Aorta (tissue), 5 donors: Measurements from ENCODE around the gene GLG1. TPM values are rescaled to one million over a fixed set of nuclear protein-coding genes. Genes with fewer than 3 reads are reported as not detected.

ENCODE experiments used
- ATAC-seq: fragments of 200-7000 bp; cut with Tn5 transposase; one replicate; pipeline ENCODE4 v1.9.1; 2022; ENCODE audit warnings: moderate library complexity; ENCODE audit not compliant: low FRiP score
- DNase-seq, 2 donors: peaks; one replicate each; pipeline ENCODE4 v3.0.0-alpha.2; 2020
- H3K27ac ChIP-seq, 2 donors: one replicate each; pipeline ENCODE4 v1.5.1; 2013; ENCODE audit warnings: low read length in 2 of 2, mild to moderate bottlenecking in 2 of 2, moderate library complexity in 2 of 2, control low read depth in 1 of 2, inconsistent platforms in 1 of 2, low read depth in 1 of 2
- H3K27me3 ChIP-seq, 2 donors: one replicate each; pipeline ENCODE4 v1.6.1; 2013; ENCODE audit warnings: control low read depth in 1 of 2, low read length in 1 of 2, mild to moderate bottlenecking in 1 of 2, moderate library complexity in 1 of 2; ENCODE audit not compliant: insufficient read depth in 2 of 2, control insufficient read depth in 1 of 2
- H3K36me3 ChIP-seq, 2 donors: one replicate each; pipeline ENCODE4 v1.6.1; 2013; ENCODE audit warnings: control low read depth in 1 of 2, low read length in 1 of 2, mild to moderate bottlenecking in 1 of 2; ENCODE audit not compliant: insufficient read depth in 2 of 2, control insufficient read depth in 1 of 2
- H3K4me1 ChIP-seq, 2 donors: one replicate each; pipeline ENCODE4 v1.6.1; 2013; ENCODE audit warnings: low read length in 2 of 2, control low read depth in 1 of 2, mild to moderate bottlenecking in 1 of 2, moderate library complexity in 1 of 2; ENCODE audit not compliant: insufficient read depth in 2 of 2, control insufficient read depth in 1 of 2
- H3K4me3 ChIP-seq, 2 donors: one replicate each; pipeline ENCODE4 v1.5.1; 2013; ENCODE audit warnings: low read length in 2 of 2, control low read depth in 1 of 2, mild to moderate bottlenecking in 1 of 2
- H3K9me3 ChIP-seq: one replicate; pipeline ENCODE4 v1.6.1; 2013; ENCODE audit warnings: mild to moderate bottlenecking, low read length; ENCODE audit not compliant: control insufficient read depth
- WGBS, 2 donors: extraction: QIAGEN DNeasy Blood & Tissue Kit; methylation state at CpG; one replicate each; pipeline ENCODE4 v1.1.7; 2013; 5-methylcytosine and 5-hydroxymethylcytosine counted together
- intact Hi-C, 2 donors: fragments of 100-400 bp; cut with DNase I; formaldehyde crosslinking; loops; one replicate each; pipeline versions ENCODE4 v1.14.2 to v1.15.0; 2022
- polyA plus RNA-seq, 2 donors: library from polyadenylated mRNA; stranded (reverse); fragments of 200-250 nt; gene quantifications; one replicate each; pipeline ENCODE4 v1.2.3, GENCODE V29; 2013
- total RNA-seq, 2 donors: library from RNA; stranded (reverse); fragmentation: NEBNext Ultra II Directional; extraction: Animal tissue kit (Norgen Biotek cat#: 25700); gene quantifications; one replicate each; pipeline ENCODE4 v1.2.1, GENCODE V29; 2021
- donor health status: healthy with polysubstance abuse.
- donor health status: Bipolar disorder and iron deficiency.
- donor health status: DM: no; HTN: no; CAD: no.
- donor health status: DM: no; HTN: no; CAD: no.
- donor health status: DM: yes; HTN: yes; CAD: no.

Gene GLG1
- total and polyA plus RNA-seq, 4 donors: 26.2 to 173 (median 114) TPM

DNA sequence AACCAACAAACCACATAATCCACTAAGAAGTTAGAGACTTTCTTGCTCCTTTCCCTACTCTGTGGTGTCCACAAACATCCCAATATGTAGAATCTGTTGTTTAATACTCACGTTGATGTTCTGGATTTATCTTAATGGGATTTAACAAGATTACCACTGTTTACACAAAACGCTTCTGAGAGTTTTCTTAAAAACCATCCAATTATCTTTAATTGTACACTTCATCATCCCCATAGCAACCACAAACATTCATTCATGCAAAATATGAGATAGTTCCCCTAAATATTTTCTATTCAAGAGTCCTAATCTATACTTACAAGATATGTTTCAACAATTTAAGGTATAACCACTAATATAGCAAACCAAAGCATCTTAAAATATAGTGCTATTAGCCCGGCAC lies 109.2 kb downstream of the GLG1 start:
- intact Hi-C loops: no loop called here
- peaks cover 0 to 3% of the 10 kb centered on the region in 2 donors for H3K36me3 ChIP-seq
- H3K4me1 ChIP-seq: no peaks in the 10 kb centered on the region
- no peak overlapping the region for H3K27ac ChIP-seq
- no peak for ATAC-seq
- WGBS, 2 donors: 90 to 95% methylated on average over 3 of the region's 3 CpGs
- no peaks in the 10 kb centered on the region for H3K9me3 ChIP-seq
- H3K27me3 ChIP-seq: no peaks in the 10 kb centered on the region
- no peak overlapping the region for H3K4me3 ChIP-seq
- no peak for DNase-seq

DNA sequence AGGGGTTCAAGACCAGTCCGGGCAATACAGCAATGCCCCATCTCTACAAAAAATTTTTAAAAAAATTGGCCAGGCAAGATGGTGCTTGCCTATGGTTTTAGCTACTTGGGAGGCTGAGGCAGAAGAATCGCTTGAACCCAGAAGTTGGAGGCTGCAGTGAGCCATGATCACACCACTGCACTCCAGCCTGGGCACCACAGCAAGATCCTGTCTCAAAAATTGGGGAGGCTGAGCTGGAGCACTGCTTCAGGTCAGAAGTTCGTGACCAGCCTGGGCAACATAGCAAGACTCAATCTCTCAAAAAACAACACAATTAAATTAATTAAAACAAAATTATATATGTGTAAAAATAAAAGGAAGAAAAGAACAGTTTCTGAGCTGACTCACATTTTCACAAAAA lies 110.9 kb downstream of the GLG1 start:
- no peaks in the 10 kb centered on the region for H3K27me3 ChIP-seq
- H3K9me3 ChIP-seq: no peaks in the 10 kb centered on the region
- no peak for ATAC-seq
- no peak overlapping the region for H3K27ac ChIP-seq
- H3K36me3 ChIP-seq: peaks cover 0 to 3% of the 10 kb centered on the region in 2 donors
- no peaks in the 10 kb centered on the region for H3K4me1 ChIP-seq
- H3K4me3 ChIP-seq: no peak overlapping the region
- no peak for DNase-seq
- 96 to 97% methylated on average over 3 of the region's 3 CpGs for WGBS, 2 donors
- intact Hi-C loops: no loop called here

DNA sequence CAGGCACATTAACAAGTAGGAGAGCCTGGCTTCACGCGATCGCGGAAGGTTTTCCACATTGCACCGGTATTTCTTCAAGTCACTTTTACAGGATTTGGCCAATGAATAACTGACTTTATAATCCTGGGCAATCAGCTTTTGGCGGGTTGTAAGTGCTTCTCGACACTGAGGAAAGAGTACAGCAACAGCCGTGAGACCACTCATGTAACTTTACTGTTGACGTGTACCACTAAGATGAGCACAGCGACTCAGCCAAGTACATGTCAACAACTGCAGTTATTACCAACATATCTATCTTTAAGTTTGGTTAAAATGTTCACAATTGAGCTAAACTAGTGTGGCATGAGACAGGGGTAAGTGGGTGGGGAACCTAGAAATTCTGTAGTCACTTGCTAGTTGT lies 113.9 kb downstream of the GLG1 start:
- intact Hi-C loops: no loop called here
- 96 to 97% methylated on average over 10 of the region's 10 CpGs for WGBS, 2 donors
- Histone ChIP-seq H3K4me1 (no peaks in the 10 kb centered on the region), H3K9me3 (no peaks in the 10 kb centered on the region), H3K27me3 (no peaks in the 10 kb centered on the region), H3K4me3 (no peak overlapping the region), H3K27ac (no peak overlapping the region), H3K36me3 (peaks cover 3 to 4% of the 10 kb centered on the region in 2 donors)
- ATAC-seq (no peak), DNase-seq (no peak)

DNA sequence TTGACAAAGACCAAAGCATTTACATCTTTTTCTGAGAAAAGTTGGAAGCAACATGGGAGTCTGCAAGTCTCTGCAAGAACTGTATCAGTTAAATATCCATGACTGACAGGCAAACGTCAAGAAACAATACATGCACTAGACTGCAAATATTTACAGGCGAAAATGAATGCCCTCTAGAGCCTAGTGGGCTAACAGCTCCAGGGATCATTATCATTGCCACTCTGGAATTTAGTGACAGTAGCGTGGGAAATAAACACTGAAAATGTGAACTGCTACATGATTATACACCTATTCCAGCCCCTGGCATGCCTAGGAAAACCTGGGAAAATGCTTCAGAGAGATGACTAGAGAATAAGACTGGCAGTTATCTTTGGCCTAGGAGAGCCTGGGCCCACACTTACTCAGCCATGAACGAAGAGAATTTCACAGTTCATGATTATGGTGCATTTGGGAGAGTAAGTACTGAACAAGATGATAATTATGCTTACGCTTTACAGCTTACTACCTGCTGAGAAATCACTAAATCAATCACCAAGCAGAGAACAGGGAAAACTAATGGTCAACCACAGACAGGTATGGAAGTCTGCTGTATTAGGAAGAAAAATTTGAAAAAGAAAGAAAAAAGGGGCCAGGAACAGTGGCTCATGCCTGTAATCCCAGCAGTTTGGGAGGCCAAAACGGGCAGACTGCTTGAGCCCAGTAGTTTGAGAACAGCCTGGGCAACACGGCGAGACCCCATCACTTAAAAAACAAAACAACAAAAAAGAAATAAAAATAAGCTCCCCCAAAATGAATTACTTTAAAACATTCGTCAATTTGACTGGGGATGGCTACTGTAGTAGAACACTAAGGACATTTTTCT lies 119.0 kb downstream of the GLG1 start:
- 87 to 90% methylated on average over 9 of the region's 9 CpGs for WGBS, 2 donors

DNA sequence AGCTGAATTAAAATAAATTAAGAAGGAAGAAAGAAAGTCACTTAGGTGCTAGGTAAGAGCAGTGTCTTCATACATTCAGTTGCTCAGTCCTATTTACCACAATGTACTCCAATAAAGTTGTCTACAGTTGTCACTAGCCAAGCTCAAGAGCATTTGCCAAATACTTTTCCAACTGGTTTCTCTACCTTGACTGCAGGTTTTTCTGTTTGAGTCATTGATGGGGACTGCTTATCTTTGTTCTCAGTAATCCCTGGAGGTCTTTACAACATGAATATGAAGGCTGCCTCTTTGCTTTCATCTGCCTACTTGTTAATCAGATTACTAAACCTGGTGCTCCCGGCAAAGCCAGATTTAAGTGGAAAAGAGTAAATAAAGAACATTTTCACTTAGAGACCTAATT lies 121.0 kb downstream of the GLG1 start:
- H3K9me3 ChIP-seq: no peaks in the 10 kb centered on the region
- no peak overlapping the region for H3K27ac ChIP-seq
- no peaks in the 10 kb centered on the region for H3K27me3 ChIP-seq
- H3K36me3 ChIP-seq: peaks cover 3 to 7% of the 10 kb centered on the region in 2 donors
- DNase-seq: no peak
- no peak overlapping the region for H3K4me3 ChIP-seq
- 67 to 81% methylated on average over 1 of the region's 1 CpG for WGBS, 2 donors
- no peaks in the 10 kb centered on the region for H3K4me1 ChIP-seq
- no peak for ATAC-seq
- intact Hi-C loops: no loop called here

More for the DNA sequence above, 119.0 kb downstream of the GLG1 start:
- no peak for DNase-seq
- Histone ChIP-seq H3K27me3 (no peaks in the 10 kb centered on the region), H3K9me3 (no peaks in the 10 kb centered on the region), H3K4me1 (no peaks in the 10 kb centered on the region), H3K4me3 (no peak overlapping the region), H3K27ac (no peak overlapping the region), H3K36me3 (peaks cover 3 to 6% of the 10 kb centered on the region in 2 donors)
- ATAC-seq: no peak
- intact Hi-C loops: no loop called here

DNA sequence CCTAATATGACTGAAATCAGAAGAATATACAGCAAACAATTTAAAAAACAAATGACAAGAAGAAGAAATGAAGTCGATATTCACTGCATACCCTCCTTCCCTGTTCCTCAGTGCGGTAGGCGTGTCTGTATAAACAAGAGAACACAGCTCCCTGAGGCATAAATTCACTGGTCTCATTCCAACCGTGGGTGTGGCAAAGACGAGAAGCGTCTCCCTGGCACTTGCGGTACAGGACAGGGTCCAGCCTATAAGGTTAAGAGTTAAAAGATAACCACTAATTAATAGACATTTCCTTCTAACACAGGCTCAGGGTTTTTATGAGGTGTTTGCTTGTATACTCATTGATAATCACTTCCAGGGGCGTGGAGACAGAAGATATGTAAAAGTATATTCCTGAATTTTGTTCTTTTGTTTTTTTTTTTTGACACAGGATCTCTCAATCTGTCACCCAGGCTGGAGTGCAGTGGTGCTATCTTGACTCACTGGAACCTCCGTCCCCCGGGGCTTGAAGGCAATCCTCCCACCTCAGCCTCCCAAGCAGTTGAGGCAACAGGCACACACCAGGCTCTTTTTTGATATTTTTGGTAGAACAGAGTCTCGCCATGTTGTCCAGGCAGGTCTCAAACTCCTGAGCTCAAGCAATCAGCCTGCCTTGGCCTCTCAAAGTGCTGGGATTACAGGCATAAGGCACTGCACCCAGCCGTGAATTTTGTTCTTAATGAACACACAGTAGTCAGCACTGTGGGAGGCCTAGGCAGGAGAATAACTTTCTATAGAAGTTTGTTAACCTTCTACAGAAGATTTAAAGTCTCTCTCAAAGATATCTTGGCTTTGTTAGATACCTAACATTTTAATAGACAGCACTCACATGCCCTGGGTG lies 126.5 kb downstream of the GLG1 start:
- no peak overlapping the region for H3K27ac ChIP-seq
- H3K36me3 ChIP-seq: peaks cover 5 to 7% of the 10 kb centered on the region in 2 donors
- H3K4me3 ChIP-seq: no peak overlapping the region
- no peaks in the 10 kb centered on the region for H3K9me3 ChIP-seq
- no peaks in the 10 kb centered on the region for H3K4me1 ChIP-seq
- intact Hi-C loops: no loop called here
- H3K27me3 ChIP-seq: no peaks in the 10 kb centered on the region
- DNase-seq (no peak), ATAC-seq (peak; percentile 41)
- WGBS, 2 donors: 51 to 53% methylated on average over 12 of the region's 12 CpGs

- DNase-seq: no peak
- H3K27me3 ChIP-seq: no peaks in the 10 kb centered on the region
- H3K27ac ChIP-seq: no peak overlapping the region
- WGBS, 2 donors: 88 to 93% methylated on average over 4 of the region's 4 CpGs
- intact Hi-C loops: no loop called here
- no peaks in the 10 kb centered on the region for H3K4me1 ChIP-seq
- H3K36me3 ChIP-seq: peaks cover 4 to 10% of the 10 kb centered on the region in 2 donors
- H3K4me3 ChIP-seq: no peak overlapping the region
- no peak for ATAC-seq
- no peaks in the 10 kb centered on the region for H3K9me3 ChIP-seq
Measured at GRCh38 chr16:74477226-74477625, 129.7 kb downstream of the GLG1 start.

DNA sequence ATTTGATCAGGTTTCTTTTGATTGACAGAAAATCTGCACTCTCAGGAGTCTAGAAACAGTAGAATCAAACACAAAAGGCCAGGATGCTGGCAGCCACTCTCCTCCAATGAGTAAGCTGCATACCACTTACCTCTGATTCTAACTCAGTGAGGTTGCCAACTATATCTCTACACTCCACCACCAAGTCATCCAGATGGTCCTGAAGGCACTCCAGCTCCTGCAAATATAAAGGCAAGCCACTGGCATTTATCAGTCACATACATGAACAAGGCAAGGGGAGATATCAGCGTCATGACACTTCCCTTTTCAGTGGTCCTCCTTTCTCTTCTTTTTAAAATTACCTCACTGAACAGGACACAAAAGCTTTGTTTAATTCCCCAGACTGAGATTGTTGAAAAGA lies 132.5 kb downstream of the GLG1 start:
- 87 to 89% methylated on average over 1 of the region's 1 CpG for WGBS, 2 donors
- ATAC-seq: no peak
- intact Hi-C loops: no loop called here

More for the DNA sequence above, 132.5 kb downstream of the GLG1 start:
- Histone ChIP-seq H3K27me3 (no peaks in the 10 kb centered on the region), H3K36me3 (peaks cover 11 to 14% of the 10 kb centered on the region in 2 donors), H3K9me3 (no peaks in the 10 kb centered on the region), H3K4me3 (no peak overlapping the region), H3K4me1 (no peaks in the 10 kb centered on the region), H3K27ac (no peak overlapping the region)
- no peak for DNase-seq
